DMS114 treated with DMSO at 0.1 percent for 48 hours (cell line): ENCODE data around the gene OR13J1.
"Not testable (repeated sequence)": the region's sequence is repeated elsewhere in the genome, so short reads cannot be mapped to it uniquely, and the experiment has no call there.

Experiments used
- DNase-seq: peaks from one replicate; lab custom pipeline; 2025; ENCODE audit not compliant: unreplicated experiment; lab: John Stamatoyannopoulos, UW

OR13J1 gene, protein sequence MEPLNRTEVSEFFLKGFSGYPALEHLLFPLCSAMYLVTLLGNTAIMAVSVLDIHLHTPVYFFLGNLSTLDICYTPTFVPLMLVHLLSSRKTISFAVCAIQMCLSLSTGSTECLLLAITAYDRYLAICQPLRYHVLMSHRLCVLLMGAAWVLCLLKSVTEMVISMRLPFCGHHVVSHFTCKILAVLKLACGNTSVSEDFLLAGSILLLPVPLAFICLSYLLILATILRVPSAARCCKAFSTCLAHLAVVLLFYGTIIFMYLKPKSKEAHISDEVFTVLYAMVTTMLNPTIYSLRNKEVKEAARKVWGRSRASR

GRCh38 chr9:35870351-35870923, at the start of gene OR13J1:
Gene OR13J1, minus strand, starts transcription at chr9:35870401. Its CDS starts 0 bp downstream, at chr9:35870401.
- no peak for DNase-seq

DNA sequence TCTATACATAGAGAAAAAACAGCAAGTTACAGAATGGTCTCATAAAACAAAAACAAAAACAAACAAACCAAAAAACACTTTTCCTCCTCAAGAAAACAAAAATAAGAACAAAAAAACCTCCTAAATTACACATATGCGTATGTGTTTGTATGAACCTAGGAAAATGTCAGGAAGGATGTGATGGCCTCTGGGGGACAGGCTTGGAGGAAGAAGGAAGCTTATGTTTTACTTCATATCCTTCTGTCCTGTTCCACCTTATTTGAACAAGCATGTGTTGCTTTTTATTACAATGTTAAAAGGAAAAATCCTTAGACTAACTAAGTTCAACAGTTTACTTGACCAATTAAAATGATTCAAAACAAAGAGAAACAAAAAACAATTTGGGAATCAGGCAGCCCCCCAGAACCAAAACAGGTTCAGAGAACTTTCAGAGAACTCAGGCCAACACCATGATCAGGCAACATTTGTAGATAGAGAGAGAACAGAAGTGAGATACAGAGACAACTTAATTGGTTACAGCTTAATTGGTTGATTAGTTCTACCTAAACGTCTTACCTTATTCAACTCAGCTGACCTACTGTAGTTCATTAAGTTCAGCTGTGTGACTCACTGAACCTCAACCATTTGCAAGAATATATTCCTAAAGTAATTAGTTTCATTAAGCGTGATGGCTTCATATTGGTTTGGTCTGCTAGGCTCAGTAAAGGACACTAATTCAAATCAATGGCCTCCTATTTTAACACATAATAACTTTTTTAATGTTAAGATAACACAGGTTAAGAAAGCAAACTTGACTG, 49.2 kb upstream of the OR13J1 start:
- no peak for DNase-seq

DNA sequence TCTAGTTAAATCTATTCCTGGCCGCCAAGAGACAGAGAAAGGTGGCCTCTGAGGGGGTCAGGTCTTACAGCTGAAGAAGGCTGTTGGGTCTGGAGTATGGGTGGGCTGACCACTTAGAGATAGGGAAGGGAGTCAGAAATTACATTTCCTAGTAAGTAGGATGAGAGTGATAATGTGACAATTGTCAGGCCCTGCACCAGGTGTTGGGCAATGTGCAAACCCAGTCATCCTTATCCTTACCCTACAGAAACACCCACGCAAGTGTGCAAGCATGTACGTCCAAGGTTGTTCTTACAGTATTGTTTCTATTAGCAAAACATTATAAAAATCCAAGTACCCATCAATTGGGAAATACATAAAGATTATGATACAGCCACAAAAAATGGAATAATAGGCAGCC, 48.6 kb upstream of the OR13J1 start:
- DNase-seq, result no peak

DNA sequence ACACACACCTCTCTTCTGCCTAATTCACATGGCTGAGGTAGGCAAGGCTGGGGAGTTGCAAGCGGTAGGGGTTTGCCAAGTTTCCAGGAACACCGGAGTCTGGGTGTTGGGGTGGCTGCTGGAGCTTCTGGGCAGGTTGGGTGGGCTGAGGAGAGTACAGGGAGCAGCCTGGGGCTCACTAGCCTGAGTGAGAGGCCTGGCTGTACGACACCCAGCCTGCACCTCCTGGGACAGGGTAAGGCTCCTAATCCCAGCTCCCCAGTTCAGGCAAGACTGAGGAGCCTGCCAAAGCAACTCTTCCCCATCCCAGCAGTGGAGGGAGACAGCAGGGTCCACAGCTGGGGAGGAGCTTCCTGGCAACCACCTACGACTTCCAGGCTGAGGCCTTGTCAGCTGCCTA, 47.1 kb upstream of the OR13J1 start:
- no peak for DNase-seq

DNA sequence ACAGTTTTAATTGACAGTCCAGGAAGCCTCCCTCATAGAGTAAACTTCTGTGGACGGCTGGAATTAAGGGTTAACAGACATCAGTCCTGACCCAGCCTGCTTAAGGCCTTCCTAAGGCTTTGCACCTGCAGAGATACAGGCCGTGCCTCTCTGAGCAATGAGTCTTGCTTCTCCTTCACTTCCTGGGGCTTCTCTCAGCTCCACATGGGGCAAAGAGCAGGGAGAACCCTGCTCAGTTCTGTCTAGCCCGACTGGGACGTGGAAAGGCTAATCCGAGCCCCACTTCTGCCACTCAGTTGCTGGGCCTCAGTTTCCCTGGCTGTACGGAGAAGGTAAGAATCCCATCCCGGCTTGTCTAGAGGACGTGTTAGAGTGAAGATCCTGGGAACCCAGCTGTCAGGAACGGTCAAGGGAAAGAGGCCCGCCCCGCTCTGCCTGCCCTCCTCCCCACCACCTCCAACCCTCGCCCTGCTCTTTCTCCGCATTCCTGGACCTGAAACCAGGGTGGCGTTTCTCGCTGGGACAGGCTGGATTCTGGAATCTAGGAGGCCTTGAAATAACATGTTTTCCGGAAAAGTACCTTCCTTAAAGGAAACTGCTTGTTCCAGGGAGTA, 45.6 kb upstream of the OR13J1 start:
- DNase-seq, result no peak

- DNase-seq, result no peak
Measured at GRCh38 chr9:35914301-35914807, 44.2 kb upstream of the OR13J1 start.

GRCh38 chr9:35913429-35913828, 43.2 kb upstream of the OR13J1 start:
- not testable (repeated sequence) for DNase-seq

DNA sequence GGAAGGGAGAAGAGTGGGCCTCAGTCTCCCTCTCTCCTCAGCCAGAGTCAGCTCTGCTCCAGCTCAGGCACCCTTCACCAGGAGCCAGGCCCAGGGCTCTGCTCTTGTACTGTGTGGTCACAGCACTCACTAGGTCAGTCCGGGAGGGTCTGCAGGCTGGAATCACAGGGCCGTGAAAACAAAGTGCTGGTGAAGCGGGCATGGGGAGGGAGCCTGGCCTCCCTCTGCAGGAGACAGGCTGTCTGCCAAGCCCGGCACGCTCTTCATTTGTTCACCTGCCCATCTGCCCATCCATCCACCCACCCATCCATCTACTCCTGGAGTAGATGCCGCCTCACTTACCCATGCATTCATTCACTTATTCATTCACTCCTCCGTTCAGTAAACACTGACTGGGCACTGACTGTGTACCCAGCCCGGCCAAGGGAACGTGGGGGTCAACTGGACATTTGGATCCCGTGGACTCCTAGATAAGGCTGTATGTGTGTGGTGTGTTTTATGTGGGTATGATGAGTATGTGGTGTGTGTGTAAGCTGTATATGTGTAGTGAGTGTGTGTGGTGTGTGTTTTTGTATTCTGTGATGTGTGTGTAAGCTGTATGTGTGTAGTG, 42.7 kb upstream of the OR13J1 start:
- no peak for DNase-seq

GRCh38 chr9:35911690-35912089, 41.5 kb upstream of the OR13J1 start:
- DNase-seq, result no peak

DNA sequence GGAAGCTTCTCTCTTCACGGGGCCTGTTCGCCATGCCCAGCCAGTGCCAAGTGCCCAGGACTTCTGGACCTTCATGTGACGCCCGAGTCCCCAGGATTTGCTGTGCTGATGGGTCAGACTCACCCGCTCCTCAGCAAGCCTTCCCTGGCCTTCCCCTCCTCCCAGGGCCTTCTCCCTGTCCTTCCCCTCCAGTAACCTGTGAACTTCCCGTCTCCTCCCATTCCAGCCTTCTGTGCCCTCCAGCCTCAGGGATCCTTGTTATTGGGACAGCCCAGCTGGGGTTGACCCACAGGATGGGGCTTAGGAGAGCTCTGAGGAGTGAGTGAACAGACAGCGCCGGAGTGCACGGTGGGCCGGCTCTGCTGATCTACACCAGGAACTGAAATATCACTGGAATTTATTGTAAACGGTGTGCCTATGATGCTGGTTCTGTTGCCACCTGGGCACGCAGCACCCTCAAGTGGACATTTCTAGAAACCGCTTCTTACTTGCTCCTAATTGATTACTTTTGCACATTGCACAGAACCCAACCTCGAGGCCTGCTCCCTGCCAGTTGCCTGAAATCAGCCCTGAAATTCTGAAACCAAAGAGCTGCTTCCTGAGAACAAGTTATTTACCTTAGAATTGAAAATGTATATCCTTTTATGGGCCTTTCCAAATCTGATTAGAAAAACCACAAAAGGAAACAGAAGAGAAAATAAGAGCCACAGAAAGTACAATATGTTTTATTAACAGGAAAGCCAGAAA, 40.6 kb upstream of the OR13J1 start:
- no peak for DNase-seq

GRCh38 chr9:35909687-35910612, 39.7 kb upstream of the OR13J1 start:
- no peak for DNase-seq

DNA sequence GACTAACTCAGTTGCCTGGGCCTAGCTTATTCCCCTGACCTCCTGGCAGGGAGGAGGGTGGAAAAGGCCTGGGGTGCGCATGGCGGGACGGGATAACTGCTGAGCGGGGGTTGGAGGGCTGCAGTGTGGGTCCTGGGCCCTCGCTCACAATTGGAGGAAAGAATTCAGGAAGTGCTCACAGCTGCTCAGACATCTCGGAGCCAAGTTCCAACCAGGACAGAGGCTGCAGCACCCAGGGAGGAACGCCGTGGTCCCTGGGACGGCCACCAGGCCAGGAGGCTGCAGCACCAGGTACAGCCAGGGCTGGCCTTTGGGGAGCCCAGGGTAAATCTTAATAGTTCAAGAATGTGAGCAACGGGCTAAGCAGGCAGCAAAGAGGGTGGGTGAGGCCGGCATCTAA, 39.1 kb upstream of the OR13J1 start, which contains the start of gene SPAAR:
Gene SPAAR (plus strand): TSS at position 217 of the 400 bp plus-strand sequence. CDS start 974 bp downstream, outside the sequence.
- no peak for DNase-seq

GRCh38 chr9:35908504-35909125, 38.4 kb upstream of the OR13J1 start:
- no peak for DNase-seq

DNA sequence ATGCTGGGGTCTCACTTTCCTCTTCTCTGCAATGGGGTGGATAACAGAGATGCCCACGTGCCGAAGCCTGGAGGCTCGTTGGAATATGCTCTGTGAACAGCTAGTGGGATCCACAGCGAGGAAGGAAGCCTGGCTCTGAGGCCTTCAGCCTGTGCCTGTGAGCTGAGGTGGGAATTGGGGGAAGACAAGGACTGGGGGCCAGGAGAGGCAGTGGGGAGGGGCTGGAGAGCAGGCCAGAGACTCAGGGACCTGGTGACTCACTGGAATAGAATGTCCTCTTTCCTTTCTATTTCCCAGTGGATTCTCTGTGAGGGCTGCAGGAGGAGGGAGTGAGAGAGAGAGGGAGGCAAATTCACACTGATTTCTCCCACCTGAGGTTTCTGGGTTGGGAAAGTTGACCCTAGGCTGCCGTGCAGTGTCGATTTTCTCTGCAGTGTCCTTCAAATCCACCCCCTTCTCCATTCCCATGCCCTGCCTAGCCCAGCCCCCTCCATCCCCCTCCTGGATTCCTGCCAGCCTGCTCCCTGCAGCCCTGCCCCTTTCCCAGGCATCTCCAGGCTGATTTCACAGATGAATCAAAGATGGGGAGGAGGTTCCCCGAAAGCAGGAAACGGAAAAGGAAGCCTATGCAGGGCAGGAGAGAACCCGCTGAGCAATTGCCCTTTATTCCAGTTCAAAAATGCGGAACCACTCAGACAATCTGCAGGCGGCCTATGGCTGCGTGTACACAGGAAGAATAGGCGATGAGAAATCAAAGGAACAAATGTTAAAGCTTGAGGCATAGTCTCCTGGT, 37.7 kb upstream of the OR13J1 start:
- no peak for DNase-seq

DNA sequence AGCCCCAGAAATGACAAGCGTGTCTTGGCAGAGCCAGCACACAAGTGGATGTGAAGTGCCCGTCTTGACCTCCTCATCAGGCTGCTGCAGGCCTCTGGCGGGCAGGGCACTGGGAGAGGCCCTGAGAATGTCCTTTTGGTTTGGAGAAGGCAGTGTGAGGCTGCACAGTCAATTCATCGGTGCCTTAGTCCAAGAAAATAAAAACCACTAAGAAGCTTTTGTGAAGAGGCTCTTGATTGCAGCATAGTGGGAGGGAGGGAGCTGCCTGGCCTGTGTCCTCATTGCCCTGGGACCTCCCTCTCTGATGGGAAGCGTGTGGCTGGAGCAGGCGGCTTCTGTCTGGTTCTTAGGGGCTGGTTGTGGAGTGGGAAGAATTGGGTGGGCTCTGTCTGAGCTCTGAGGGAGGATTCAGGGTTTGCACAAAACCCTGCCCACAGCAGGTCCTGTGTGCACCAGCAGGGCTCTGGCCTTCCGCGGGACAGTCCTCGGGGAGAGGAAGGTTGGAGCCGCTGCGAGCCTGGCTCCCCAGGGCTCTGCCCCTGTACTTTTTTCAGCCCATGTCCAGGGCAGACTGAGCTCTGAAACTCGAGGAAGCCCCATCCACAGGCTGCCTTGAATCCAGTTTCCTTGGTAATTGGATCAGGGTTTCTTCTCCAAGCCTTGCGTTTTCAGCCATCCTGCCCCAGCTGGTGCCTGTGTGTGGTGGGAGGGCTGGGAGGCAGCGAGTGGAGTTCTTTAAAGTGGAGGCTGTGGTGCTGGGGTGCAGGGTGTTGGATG, 36.9 kb upstream of the OR13J1 start:
- no peak for DNase-seq

DNA sequence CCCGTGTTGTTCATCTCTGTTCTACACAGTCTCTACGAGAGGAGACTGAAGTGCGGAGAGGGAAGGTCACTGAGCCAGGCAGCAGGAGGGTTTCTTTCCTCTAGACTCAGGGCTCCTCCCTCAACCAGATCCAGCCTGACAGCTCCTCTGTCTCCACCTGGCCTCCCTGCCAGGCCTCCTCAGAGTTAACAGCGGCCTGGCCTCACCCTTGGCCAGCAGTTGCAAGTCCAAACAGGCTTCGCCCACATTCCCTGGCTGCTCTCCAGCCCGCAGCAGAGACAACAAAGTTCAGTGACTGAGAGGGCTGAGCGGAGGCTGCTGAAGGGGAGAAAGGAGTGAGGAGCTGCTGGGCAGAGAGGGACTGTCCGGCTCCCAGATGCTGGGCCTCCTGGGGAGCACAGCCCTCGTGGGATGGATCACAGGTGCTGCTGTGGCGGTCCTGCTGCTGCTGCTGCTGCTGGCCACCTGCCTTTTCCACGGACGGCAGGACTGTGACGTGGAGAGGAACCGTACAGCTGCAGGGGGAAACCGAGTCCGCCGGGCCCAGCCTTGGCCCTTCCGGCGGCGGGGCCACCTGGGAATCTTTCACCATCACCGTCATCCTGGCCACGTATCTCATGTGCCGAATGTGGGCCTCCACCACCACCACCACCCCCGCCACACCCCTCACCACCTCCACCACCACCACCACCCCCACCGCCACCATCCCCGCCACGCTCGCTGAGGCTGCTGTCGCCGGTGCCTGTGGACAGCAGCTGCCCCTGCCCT, 35.9 kb upstream of the OR13J1 start, which contains the start of gene HRCT1:
Gene HRCT1 (plus strand): TSS at position 291 of the 768 bp plus-strand sequence. CDS start 86 bp downstream, at position 377.
- no peak for DNase-seq
